GM23338 (cell line): ENCODE results near the gene ZMAT5. TPM values are rescaled to one million over a fixed set of nuclear protein-coding genes. Genes with fewer than 3 reads are reported as not detected.

Source experiments
- ATAC-seq: fragments of 200-7000 bp; cut with Tn5 transposase; 3 replicates; pipeline ENCODE4 v1.9.1; 2020
- DNase-seq: peaks from one replicate; pipeline ENCODE4 v3.0.0-alpha.2; 2015; ENCODE audit warnings: low spot score
- H2AFZ ChIP-seq: fragments of 200-600 bp; sonication (generic); 2 replicates; pipeline ENCODE4 v1.8.0; 2016; ENCODE audit warnings: antibody characterized with exemption, mild to moderate bottlenecking, moderate library complexity
- H3F3A ChIP-seq: fragments of 200-600 bp; sonication (generic); replicated peaks from 2 replicates; pipeline ENCODE4 v1.8.0; 2017; ENCODE audit warnings: antibody characterized with exemption, mixed run types, low read depth
- H3K27ac ChIP-seq: fragments of 200-600 bp; sonication (generic); 2 replicates; pipeline ENCODE4 v1.6.1; 2016; ENCODE audit warnings: low read depth
- H3K27me3 ChIP-seq: fragments of 200-600 bp; sonication (generic); 2 replicates; pipeline ENCODE4 v1.8.0; 2016; ENCODE audit warnings: mild to moderate bottlenecking, mixed run types, moderate library complexity; ENCODE audit not compliant: insufficient read depth
- H3K36me3 ChIP-seq: fragments of 200-600 bp; sonication (generic); 2 replicates; pipeline ENCODE4 v1.8.0; 2016; ENCODE audit warnings: mild to moderate bottlenecking; ENCODE audit not compliant: insufficient read depth
- H3K4me1 ChIP-seq: fragments of 200-600 bp; sonication (generic); 2 replicates; pipeline ENCODE4 v1.8.0; 2016; ENCODE audit warnings: mild to moderate bottlenecking, moderate library complexity; ENCODE audit not compliant: insufficient read depth
- H3K4me2 ChIP-seq: fragments of 200-600 bp; sonication (generic); 2 replicates; pipeline ENCODE4 v1.7.1; 2017; ENCODE audit warnings: mixed run types
- H3K4me3 ChIP-seq: fragments of 200-600 bp; sonication (generic); 2 replicates; pipeline ENCODE4 v1.6.1; 2016; ENCODE audit warnings: mixed run types
- H3K79me2 ChIP-seq: fragments of 200-600 bp; sonication (generic); replicated peaks from 2 replicates; pipeline ENCODE4 v1.8.0; 2017; ENCODE audit warnings: mild to moderate bottlenecking; ENCODE audit not compliant: insufficient read depth
- H3K9me2 ChIP-seq: fragments of 200-600 bp; sonication (generic); 2 replicates; pipeline ENCODE4 v1.8.0; 2017; ENCODE audit not compliant: insufficient read depth
- H4K20me1 ChIP-seq: fragments of 200-600 bp; sonication (generic); replicated peaks from 2 replicates; pipeline ENCODE4 v1.8.0; 2017; ENCODE audit warnings: mild to moderate bottlenecking; ENCODE audit not compliant: insufficient read depth
- H3K27ac Mint-ChIP-seq: 2 replicates; pipeline ENCODE4 v1.8.0; 2020; ENCODE audit warnings: inconsistent platforms, mild to moderate bottlenecking, moderate library complexity, mixed read lengths
- H3K27me3 Mint-ChIP-seq: 3 replicates; pipeline ENCODE4 v1.8.0; 2022; ENCODE audit warnings: low read depth, mild to moderate bottlenecking, moderate library complexity, mixed read lengths, inconsistent platforms; ENCODE audit not compliant: insufficient read depth, poor library complexity
- H3K36me3 Mint-ChIP-seq: 3 replicates; pipeline ENCODE4 v1.8.0; 2021; ENCODE audit warnings: low read depth, mild to moderate bottlenecking, inconsistent platforms, moderate library complexity, mixed read lengths
- H3K4me1 Mint-ChIP-seq: 3 replicates; pipeline ENCODE4 v1.8.0; 2020; ENCODE audit warnings: mild to moderate bottlenecking, inconsistent platforms, mixed read lengths
- H3K4me3 Mint-ChIP-seq: 3 replicates; pipeline ENCODE4 v1.8.0; 2021; ENCODE audit warnings: moderate library complexity, mild to moderate bottlenecking, inconsistent platforms, mixed read lengths
- H3K9me3 Mint-ChIP-seq: 3 replicates; pipeline ENCODE4 v1.8.0; 2020; ENCODE audit warnings: moderate library complexity, mild to moderate bottlenecking, inconsistent platforms, mixed read lengths
- CREB1 ChIP-seq: fragments of 250-450 bp; sonication (Bioruptor Pico); IDR thresholded peaks from 2 replicates; pipeline ENCODE4 v1.5.0; 2020; ENCODE audit warnings: low read depth, mild to moderate bottlenecking, moderate library complexity
- ETS1 ChIP-seq: IDR thresholded peaks from 2 replicates; pipeline ENCODE4 v1.6.1; 2016; ENCODE audit warnings: antibody characterized with exemption
- EZH2 ChIP-seq: fragments of 200-600 bp; sonication (generic); IDR thresholded peaks from one replicate; pipeline ENCODE4 v1.8.0; 2017; ENCODE audit warnings: antibody characterized with exemption, mild to moderate bottlenecking, low read depth; ENCODE audit not compliant: unreplicated experiment
- EZH2phosphoT487 ChIP-seq: fragments of 200-600 bp; sonication (generic); IDR thresholded peaks from one replicate; pipeline ENCODE4 v1.8.1; 2018; ENCODE audit warnings: antibody characterized with exemption; ENCODE audit not compliant: unreplicated experiment
- JUNB ChIP-seq: IDR thresholded peaks from one replicate; pipeline ENCODE4 v1.6.1; 2016; ENCODE audit warnings: antibody characterized with exemption; ENCODE audit not compliant: unreplicated experiment
- NANOG ChIP-seq: IDR thresholded peaks from 2 replicates; pipeline ENCODE4 v1.6.1; 2016; ENCODE audit warnings: antibody characterized with exemption, borderline replicate concordance
- POLR2AphosphoS5 ChIP-seq: IDR thresholded peaks from 2 replicates; pipeline ENCODE4 v1.6.1; 2016; ENCODE audit warnings: antibody characterized with exemption, low read depth
- REST ChIP-seq: IDR thresholded peaks from one replicate; pipeline ENCODE4 v1.6.1; 2018; ENCODE audit warnings: antibody characterized with exemption; ENCODE audit not compliant: unreplicated experiment
- STAT1 ChIP-seq: IDR thresholded peaks from one replicate; pipeline ENCODE4 v1.6.1; 2016; ENCODE audit warnings: antibody characterized with exemption; ENCODE audit not compliant: unreplicated experiment
- ZNF114 ChIP-seq: fragments of 250-450 bp; sonication (Bioruptor Pico); IDR thresholded peaks from 2 replicates; pipeline ENCODE4 v1.5.0; 2020; ENCODE audit warnings: mild to moderate bottlenecking, moderate library complexity
- ZNF331 ChIP-seq: fragments of 250-450 bp; sonication (Bioruptor Pico); IDR thresholded peaks from 2 replicates; pipeline ENCODE4 v1.5.0; 2020; ENCODE audit warnings: low read depth, mild to moderate bottlenecking, moderate library complexity
- polyA plus RNA-seq: library from polyadenylated mRNA; unstranded; fragments of >200 nt; fragmentation: Nextera tagmentation; extraction: Ambion mirVana; gene quantifications from 2 replicates; pipeline ENCODE4 v1.2.1, GENCODE V29; 2016
- total RNA-seq: library from RNA; depleted of rRNA; stranded (reverse); fragments of >200 nt; shearing (Covaris generic); gene quantifications from 2 replicates; pipeline ENCODE4 v1.2.3, GENCODE V29; 2014
- TF ChIP-seq, protein P1 (sequence below), 2 experiments: fragments of 200-600 bp in 1 of 2; sonication (generic) in 1 of 2; conservative IDR thresholded peaks; 2 replicates each; pipeline versions ENCODE4 v1.5.1 to v1.6.1; 2016 to 2017; ENCODE audit warnings: antibody characterized with exemption in 2 of 2, low read depth in 2 of 2, mild to moderate bottlenecking in 2 of 2, moderate library complexity in 1 of 2
- TF ChIP-seq, protein P2 (sequence below): fragments of 250-450 bp; sonication (Bioruptor Pico); IDR thresholded peaks from 2 replicates; pipeline ENCODE4 v1.5.0; 2020; ENCODE audit warnings: mild to moderate bottlenecking, moderate library complexity

ZMAT5 gene
- total and polyA plus RNA-seq, 2 experiments from 2014 or later: 14.6 to 25.4 TPM

- Histone ChIP-seq H4K20me1 (no peaks in the 10 kb centered on the region), H3K36me3 (no peaks in the 10 kb centered on the region; the same call in none of the 2 replicates), H3K27me3 (no peaks in the 10 kb centered on the region), H2AFZ (no peak overlapping the region), H3K27ac (no peak overlapping the region), H3K79me2 (no peaks in the 10 kb centered on the region), H3F3A (no peaks in the 10 kb centered on the region), H3K4me1 (no peaks in the 10 kb centered on the region; the same call in 1 of the 2 replicates), H3K9me2 (no peaks in the 10 kb centered on the region), H3K4me2 (no peak overlapping the region), H3K4me3 (no peak overlapping the region)
- Mint-ChIP-seq H3K27ac (no peak overlapping the region), H3K9me3 (no peaks in the 10 kb centered on the region), H3K4me1 (peaks cover 5% of the 10 kb centered on the region; the same call in 1 of the 3 replicates), H3K27me3 (no peaks in the 10 kb centered on the region), H3K36me3 (peaks cover 16% of the 10 kb centered on the region), H3K4me3 (no peak overlapping the region)
- TF ChIP-seq, protein P1, sequence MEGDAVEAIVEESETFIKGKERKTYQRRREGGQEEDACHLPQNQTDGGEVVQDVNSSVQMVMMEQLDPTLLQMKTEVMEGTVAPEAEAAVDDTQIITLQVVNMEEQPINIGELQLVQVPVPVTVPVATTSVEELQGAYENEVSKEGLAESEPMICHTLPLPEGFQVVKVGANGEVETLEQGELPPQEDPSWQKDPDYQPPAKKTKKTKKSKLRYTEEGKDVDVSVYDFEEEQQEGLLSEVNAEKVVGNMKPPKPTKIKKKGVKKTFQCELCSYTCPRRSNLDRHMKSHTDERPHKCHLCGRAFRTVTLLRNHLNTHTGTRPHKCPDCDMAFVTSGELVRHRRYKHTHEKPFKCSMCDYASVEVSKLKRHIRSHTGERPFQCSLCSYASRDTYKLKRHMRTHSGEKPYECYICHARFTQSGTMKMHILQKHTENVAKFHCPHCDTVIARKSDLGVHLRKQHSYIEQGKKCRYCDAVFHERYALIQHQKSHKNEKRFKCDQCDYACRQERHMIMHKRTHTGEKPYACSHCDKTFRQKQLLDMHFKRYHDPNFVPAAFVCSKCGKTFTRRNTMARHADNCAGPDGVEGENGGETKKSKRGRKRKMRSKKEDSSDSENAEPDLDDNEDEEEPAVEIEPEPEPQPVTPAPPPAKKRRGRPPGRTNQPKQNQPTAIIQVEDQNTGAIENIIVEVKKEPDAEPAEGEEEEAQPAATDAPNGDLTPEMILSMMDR (conservative IDR thresholded peaks at IDR 0.05; ENCODE audit: low read depth in 2 of 2): no peak
- TF ChIP-seq NANOG: no peak
- TF ChIP-seq, protein P2, sequence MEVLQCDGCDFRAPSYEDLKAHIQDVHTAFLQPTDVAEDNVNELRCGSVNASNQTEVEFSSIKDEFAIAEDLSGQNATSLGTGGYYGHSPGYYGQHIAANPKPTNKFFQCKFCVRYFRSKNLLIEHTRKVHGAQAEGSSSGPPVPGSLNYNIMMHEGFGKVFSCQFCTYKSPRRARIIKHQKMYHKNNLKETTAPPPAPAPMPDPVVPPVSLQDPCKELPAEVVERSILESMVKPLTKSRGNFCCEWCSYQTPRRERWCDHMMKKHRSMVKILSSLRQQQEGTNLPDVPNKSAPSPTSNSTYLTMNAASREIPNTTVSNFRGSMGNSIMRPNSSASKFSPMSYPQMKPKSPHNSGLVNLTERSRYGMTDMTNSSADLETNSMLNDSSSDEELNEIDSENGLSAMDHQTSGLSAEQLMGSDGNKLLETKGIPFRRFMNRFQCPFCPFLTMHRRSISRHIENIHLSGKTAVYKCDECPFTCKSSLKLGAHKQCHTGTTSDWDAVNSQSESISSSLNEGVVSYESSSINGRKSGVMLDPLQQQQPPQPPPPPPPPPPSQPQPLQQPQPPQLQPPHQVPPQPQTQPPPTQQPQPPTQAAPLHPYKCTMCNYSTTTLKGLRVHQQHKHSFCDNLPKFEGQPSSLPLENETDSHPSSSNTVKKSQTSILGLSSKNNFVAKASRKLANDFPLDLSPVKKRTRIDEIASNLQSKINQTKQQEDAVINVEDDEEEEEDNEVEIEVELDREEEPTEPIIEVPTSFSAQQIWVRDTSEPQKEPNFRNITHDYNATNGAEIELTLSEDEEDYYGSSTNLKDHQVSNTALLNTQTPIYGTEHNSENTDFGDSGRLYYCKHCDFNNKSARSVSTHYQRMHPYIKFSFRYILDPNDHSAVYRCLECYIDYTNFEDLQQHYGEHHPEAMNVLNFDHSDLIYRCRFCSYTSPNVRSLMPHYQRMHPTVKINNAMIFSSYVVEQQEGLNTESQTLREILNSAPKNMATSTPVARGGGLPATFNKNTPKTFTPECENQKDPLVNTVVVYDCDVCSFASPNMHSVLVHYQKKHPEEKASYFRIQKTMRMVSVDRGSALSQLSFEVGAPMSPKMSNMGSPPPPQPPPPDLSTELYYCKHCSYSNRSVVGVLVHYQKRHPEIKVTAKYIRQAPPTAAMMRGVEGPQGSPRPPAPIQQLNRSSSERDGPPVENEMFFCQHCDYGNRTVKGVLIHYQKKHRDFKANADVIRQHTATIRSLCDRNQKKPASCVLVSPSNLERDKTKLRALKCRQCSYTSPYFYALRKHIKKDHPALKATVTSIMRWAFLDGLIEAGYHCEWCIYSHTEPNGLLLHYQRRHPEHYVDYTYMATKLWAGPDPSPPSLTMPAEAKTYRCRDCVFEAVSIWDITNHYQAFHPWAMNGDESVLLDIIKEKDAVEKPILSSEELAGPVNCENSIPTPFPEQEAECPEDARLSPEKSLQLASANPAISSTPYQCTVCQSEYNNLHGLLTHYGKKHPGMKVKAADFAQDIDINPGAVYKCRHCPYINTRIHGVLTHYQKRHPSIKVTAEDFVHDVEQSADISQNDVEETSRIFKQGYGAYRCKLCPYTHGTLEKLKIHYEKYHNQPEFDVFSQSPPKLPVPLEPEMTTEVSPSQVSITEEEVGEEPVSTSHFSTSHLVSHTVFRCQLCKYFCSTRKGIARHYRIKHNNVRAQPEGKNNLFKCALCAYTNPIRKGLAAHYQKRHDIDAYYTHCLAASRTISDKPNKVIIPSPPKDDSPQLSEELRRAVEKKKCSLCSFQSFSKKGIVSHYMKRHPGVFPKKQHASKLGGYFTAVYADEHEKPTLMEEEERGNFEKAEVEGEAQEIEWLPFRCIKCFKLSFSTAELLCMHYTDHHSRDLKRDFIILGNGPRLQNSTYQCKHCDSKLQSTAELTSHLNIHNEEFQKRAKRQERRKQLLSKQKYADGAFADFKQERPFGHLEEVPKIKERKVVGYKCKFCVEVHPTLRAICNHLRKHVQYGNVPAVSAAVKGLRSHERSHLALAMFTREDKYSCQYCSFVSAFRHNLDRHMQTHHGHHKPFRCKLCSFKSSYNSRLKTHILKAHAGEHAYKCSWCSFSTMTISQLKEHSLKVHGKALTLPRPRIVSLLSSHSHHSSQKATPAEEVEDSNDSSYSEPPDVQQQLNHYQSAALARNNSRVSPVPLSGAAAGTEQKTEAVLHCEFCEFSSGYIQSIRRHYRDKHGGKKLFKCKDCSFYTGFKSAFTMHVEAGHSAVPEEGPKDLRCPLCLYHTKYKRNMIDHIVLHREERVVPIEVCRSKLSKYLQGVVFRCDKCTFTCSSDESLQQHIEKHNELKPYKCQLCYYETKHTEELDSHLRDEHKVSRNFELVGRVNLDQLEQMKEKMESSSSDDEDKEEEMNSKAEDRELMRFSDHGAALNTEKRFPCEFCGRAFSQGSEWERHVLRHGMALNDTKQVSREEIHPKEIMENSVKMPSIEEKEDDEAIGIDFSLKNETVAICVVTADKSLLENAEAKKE (CRISPR knock-in tag): no peak
- TF ChIP-seq CREB1 (CRISPR knock-in tag): no peak
- no peak for TF ChIP-seq EZH2
- no peak for TF ChIP-seq EZH2phosphoT487
- TF ChIP-seq POLR2AphosphoS5: no peak
- TF ChIP-seq JUNB: no peak
- TF ChIP-seq ZNF331 (CRISPR knock-in tag): no peak
- TF ChIP-seq REST: no peak
- no peak for TF ChIP-seq ETS1
- no peak for TF ChIP-seq ZNF114 (CRISPR knock-in tag)
- TF ChIP-seq STAT1: no peak
- ATAC-seq (no peak), DNase-seq (no peak)
Observed at GRCh38 chr22:29797351-29797750, 30.5 kb upstream of the ZMAT5 start.
